ENCODE results near the gene PGA3.

GRCh38 chr11:61201476-61201875 lies 1.8 kb upstream of the PGA3 start:
- TF ChIP-seq POLR2AphosphoS5 (IDR thresholded peaks at IDR 0.05) (no peak), CTCF (IDR thresholded peaks at IDR 0.05) (no peak)

All from prostate gland (tissue), 2 donors.